ENCODE data around the gene EPB41L1.

EPB41L1 gene

GRCh38 chr20:36154700-36155628 lies at the start of gene EPB41L1:
Gene EPB41L1 (plus strand): TSS chr20:36154740. CDS start chr20:36173778, 19,038 bp downstream.
- no peak for DNase-seq

- DNase-seq = no peak
Measured at GRCh38 chr20:36104856-36105255, 49.7 kb upstream of the EPB41L1 start.

- DNase-seq = no peak
Measured at GRCh38 chr20:36105711-36106226, 48.8 kb upstream of the EPB41L1 start.

GRCh38 chr20:36106606-36107005 lies 47.9 kb upstream of the EPB41L1 start:
- no peak for DNase-seq

GRCh38 chr20:36107881-36108280 lies 46.7 kb upstream of the EPB41L1 start:
- DNase-seq = no peak

GRCh38 chr20:36109251-36109947 lies 45.1 kb upstream of the EPB41L1 start:
- no peak for DNase-seq

- no peak for DNase-seq
Measured at GRCh38 chr20:36110994-36111393, 43.5 kb upstream of the EPB41L1 start.

- no peak for DNase-seq
Measured at GRCh38 chr20:36112112-36112511, 42.4 kb upstream of the EPB41L1 start.

- DNase-seq = no peak
Measured at GRCh38 chr20:36113036-36113435, 41.5 kb upstream of the EPB41L1 start.

GRCh38 chr20:36113566-36114250 lies 40.8 kb upstream of the EPB41L1 start:
- DNase-seq = no peak

- no peak for DNase-seq
Measured at GRCh38 chr20:36114707-36115106, 39.8 kb upstream of the EPB41L1 start.

GRCh38 chr20:36115925-36116324 lies 38.6 kb upstream of the EPB41L1 start:
- DNase-seq = no peak

GRCh38 chr20:36116807-36117441 lies 37.6 kb upstream of the EPB41L1 start:
- DNase-seq = peak; percentile 94

GRCh38 chr20:36117638-36118037 lies 36.9 kb upstream of the EPB41L1 start:
- no peak for DNase-seq

GRCh38 chr20:36118371-36118770 lies 36.2 kb upstream of the EPB41L1 start:
- no peak for DNase-seq

GRCh38 chr20:36119537-36119936 lies 35.0 kb upstream of the EPB41L1 start:
- DNase-seq = no peak

GRCh38 chr20:36120241-36120640 lies 34.3 kb upstream of the EPB41L1 start:
- DNase-seq = no peak

- DNase-seq = no peak
Measured at GRCh38 chr20:36120991-36121390, 33.5 kb upstream of the EPB41L1 start.

- DNase-seq = no peak
Measured at GRCh38 chr20:36121981-36122930, 32.3 kb upstream of the EPB41L1 start.

GRCh38 chr20:36122931-36123288 lies 31.6 kb upstream of the EPB41L1 start:
- no peak for DNase-seq

- no peak for DNase-seq
Measured at GRCh38 chr20:36125097-36125496, 29.4 kb upstream of the EPB41L1 start.

Measured in fibroblast of skin of right biceps (primary cell).